Thoracic aorta (tissue), 2 donors: Measurements from ENCODE around the gene ASIC1. TPM values are rescaled to one million over a fixed set of nuclear protein-coding genes. Genes with fewer than 3 reads are reported as not detected.

Source experiments
- ATAC-seq: fragments of 150-250 bp; one replicate; pipeline ENCODE4 v1.8.0; 2017; ENCODE audit warnings: low read depth; ENCODE audit not compliant: insufficient number of reproducible peaks, low FRiP score
- DNase-seq: peaks from one replicate; pipeline ENCODE4 v3.0.0-alpha.2; 2020; ENCODE audit warnings: low spot score
- H3K27ac ChIP-seq, 2 donors: fragments of 200-600 bp; sonication (generic); 1 replicate in 1 of 2; 2 replicates in 1 of 2; pipeline ENCODE4 v1.5.1; 2016; ENCODE audit warnings: mild to moderate bottlenecking in 2 of 2, moderate library complexity in 2 of 2
- H3K27me3 ChIP-seq: fragments of 200-600 bp; sonication (generic); replicated peaks from 2 replicates; pipeline ENCODE4 v1.6.0; 2016; ENCODE audit warnings: mild to moderate bottlenecking; ENCODE audit not compliant: insufficient read depth
- H3K36me3 ChIP-seq: fragments of 200-600 bp; sonication (generic); one replicate; pipeline ENCODE4 v1.5.1; 2016
- H3K4me1 ChIP-seq, 2 donors: fragments of 200-600 bp; sonication (generic); 1 replicate in 1 of 2; 2 replicates in 1 of 2; pipeline versions ENCODE4 v1.5.1 to v1.6.0; 2016; ENCODE audit warnings: low read depth in 2 of 2, mild to moderate bottlenecking in 1 of 2; ENCODE audit not compliant: control insufficient read depth in 1 of 2
- H3K4me3 ChIP-seq: fragments of 200-600 bp; sonication (generic); 2 replicates; pipeline ENCODE4 v1.5.1; 2016; ENCODE audit warnings: mild to moderate bottlenecking
- H3K9me3 ChIP-seq: fragments of 200-600 bp; sonication (generic); 2 replicates; pipeline ENCODE4 v1.5.1; 2016
- total RNA-seq, 2 donors: library from RNA; depleted of rRNA; stranded (reverse); fragments of >200 nt; gene quantifications; one replicate each; pipeline versions ENCODE4 v1.1.0 to v1.2.3, GENCODE V29; 2016
- TF ChIP-seq, protein P1 (sequence below): fragments of 200-600 bp; sonication (generic); IDR thresholded peaks from one replicate; pipeline ENCODE4 v1.5.1; 2019; ENCODE audit warnings: antibody characterized with exemption

Gene ASIC1
- total RNA-seq, 2 donors from 2014 or later: not detected

GRCh38 chr12:50061946-50062686 lies 4.7 kb downstream of the ASIC1 start:
- Histone ChIP-seq H3K4me3 (no peak overlapping the region), H3K27ac (no peak overlapping the region), H3K4me1 (peaks cover 4 to 22% of the 10 kb centered on the region in 2 donors), H3K9me3 (no peaks in the 10 kb centered on the region), H3K27me3 (no peaks in the 10 kb centered on the region), H3K36me3 (no peaks in the 10 kb centered on the region)
- ATAC-seq: no peak
- TF ChIP-seq, protein P1, sequence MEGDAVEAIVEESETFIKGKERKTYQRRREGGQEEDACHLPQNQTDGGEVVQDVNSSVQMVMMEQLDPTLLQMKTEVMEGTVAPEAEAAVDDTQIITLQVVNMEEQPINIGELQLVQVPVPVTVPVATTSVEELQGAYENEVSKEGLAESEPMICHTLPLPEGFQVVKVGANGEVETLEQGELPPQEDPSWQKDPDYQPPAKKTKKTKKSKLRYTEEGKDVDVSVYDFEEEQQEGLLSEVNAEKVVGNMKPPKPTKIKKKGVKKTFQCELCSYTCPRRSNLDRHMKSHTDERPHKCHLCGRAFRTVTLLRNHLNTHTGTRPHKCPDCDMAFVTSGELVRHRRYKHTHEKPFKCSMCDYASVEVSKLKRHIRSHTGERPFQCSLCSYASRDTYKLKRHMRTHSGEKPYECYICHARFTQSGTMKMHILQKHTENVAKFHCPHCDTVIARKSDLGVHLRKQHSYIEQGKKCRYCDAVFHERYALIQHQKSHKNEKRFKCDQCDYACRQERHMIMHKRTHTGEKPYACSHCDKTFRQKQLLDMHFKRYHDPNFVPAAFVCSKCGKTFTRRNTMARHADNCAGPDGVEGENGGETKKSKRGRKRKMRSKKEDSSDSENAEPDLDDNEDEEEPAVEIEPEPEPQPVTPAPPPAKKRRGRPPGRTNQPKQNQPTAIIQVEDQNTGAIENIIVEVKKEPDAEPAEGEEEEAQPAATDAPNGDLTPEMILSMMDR: no peak
- no peak for DNase-seq

DNA sequence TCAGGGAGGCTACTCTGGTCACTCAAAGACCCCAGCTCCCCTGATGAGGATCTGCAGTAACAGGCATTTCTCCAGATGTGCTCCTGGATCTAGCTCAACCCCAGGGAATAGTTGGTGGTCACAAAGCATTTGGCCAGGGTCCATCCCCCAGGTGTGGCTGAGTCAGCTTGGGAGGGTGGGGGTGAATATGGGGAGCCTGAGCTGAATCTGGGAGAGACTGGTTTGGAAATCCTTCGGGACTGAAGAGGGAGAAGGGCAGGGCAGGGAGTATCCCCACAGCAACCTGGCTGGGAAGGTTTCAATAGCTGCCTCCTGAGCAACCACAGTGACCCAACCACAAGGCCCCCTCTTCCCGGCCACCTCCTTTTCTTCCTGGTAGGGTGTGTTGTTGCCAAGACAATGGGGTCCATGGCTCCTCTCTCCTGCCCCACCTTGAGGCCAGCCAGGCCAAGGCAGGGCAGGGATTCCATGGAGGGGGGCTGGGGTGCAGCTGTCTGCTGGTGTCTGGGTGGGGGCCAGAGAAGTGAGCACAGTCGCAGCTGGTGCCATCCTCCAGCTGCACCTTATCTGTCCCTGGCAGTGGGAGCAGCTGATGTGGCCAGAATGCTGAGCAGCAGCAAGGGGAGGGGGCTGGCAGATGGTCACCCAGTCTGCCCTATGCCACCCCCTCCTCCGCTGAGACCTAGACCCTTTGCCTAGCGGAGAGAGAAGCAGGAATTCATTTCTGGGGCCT lies 5.5 kb downstream of the ASIC1 start:
- H3K27me3 ChIP-seq: no peaks in the 10 kb centered on the region
- TF ChIP-seq, protein P1: no peak
- H3K4me3 ChIP-seq: no peak overlapping the region
- H3K36me3 ChIP-seq: no peaks in the 10 kb centered on the region
- ATAC-seq (no peak), DNase-seq (no peak)
- no peak overlapping the region for H3K27ac ChIP-seq
- peaks cover 3 to 18% of the 10 kb centered on the region in 2 donors for H3K4me1 ChIP-seq
- no peaks in the 10 kb centered on the region for H3K9me3 ChIP-seq

GRCh38 chr12:50065726-50066310 lies 8.4 kb downstream of the ASIC1 start:
- H3K27ac ChIP-seq: no peak overlapping the region
- no peak for ATAC-seq
- H3K36me3 ChIP-seq: no peaks in the 10 kb centered on the region
- no peak for DNase-seq
- TF ChIP-seq, protein P1: no peak
- H3K4me1 ChIP-seq: peaks cover 0 to 19% of the 10 kb centered on the region in 2 donors
- no peaks in the 10 kb centered on the region for H3K9me3 ChIP-seq
- no peak overlapping the region for H3K4me3 ChIP-seq
- H3K27me3 ChIP-seq: no peaks in the 10 kb centered on the region

DNA sequence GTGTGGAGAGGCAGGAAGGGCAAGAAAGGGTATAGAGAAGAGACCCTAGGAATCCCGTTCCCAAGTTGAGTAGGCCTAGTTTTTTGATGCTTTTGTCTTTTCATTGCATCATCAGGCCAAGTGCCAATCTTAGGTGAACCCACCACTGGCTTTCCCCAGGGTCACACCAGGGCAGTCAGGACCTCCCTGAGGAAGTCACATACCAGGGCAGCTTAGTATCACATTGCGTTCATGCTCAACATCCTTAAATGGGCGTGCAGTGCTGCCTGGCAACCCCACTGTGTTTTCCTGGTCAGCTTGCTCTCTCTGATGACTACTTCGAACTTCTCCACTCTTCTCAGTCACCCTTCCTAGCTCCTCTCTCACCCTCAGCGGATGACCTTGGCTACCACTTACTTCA lies 9.0 kb downstream of the ASIC1 start:
- Histone ChIP-seq H3K27me3 (no peaks in the 10 kb centered on the region), H3K4me3 (no peak overlapping the region), H3K9me3 (no peaks in the 10 kb centered on the region), H3K27ac (no peak overlapping the region), H3K36me3 (no peaks in the 10 kb centered on the region), H3K4me1 (peaks cover 0 to 19% of the 10 kb centered on the region in 2 donors)
- ATAC-seq (peak; percentile 57), DNase-seq (peak; percentile 34)
- TF ChIP-seq, protein P1: no peak

DNA sequence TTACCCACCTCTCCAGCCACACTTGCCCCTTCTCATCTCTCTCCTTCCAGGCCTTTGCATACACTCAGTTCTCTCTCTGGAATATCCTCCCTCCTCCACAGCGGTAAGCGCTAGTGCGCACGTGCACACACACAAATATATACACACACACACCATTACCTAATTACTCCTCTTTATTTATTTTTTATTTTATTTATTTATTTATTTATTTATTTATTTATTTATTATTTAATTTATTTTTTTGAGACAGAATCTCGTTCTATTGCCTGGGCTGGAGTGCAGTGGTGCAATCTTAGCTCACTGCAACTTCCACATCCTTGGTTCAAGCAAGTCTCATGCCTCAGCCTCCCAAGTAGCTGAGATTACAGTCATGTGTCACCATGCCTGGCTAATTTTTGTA lies 11.7 kb downstream of the ASIC1 start:
- Histone ChIP-seq H3K4me3 (no peak overlapping the region), H3K9me3 (no peaks in the 10 kb centered on the region), H3K27ac (no peak overlapping the region), H3K36me3 (no peaks in the 10 kb centered on the region), H3K4me1 (peaks cover 0 to 19% of the 10 kb centered on the region in 2 donors), H3K27me3 (no peaks in the 10 kb centered on the region)
- no peak for ATAC-seq
- TF ChIP-seq, protein P1: no peak
- DNase-seq: no peak
